A549 (cell line): ENCODE results near the gene CIART. TPM values are rescaled to one million over a fixed set of nuclear protein-coding genes. Genes with fewer than 3 reads are reported as not detected.
"Not testable (repeated sequence)": the region's sequence is repeated elsewhere in the genome, so short reads cannot be mapped to it uniquely, and the experiment has no call there.

ENCODE experiments used
- ATAC-seq, 2 experiments: fragments of 200-7000 bp in 1 of 2; fragments of >200 bp in 1 of 2; cut with Nextera tagmentation in 1 of 2; cut with Tn5 transposase in 1 of 2; 3 replicates each; pipeline versions ENCODE4 v1.8.0 to v1.9.1; 2018 to 2020; ENCODE audit warnings: mild to moderate bottlenecking in 1 of 2, moderate library complexity in 1 of 2
- CTCF ChIA-PET: fragments of 300-600 bp; sonication (Branson Sonifier 250); formaldehyde crosslinking; extraction: SDS; loops from one replicate; lab custom pipeline; 2021; ENCODE audit warnings: antibody characterized with exemption, inconsistent platforms; lab: Yijun Ruan, JAX
- POLR2A ChIA-PET: fragments of 350-600 bp; formaldehyde crosslinking; extraction: SDS; loops from one replicate; lab custom pipeline; 2021; ENCODE audit warnings: antibody characterized with exemption, inconsistent platforms; lab: Yijun Ruan, JAX
- DNase-seq, 2 experiments: peaks; one replicate each; pipeline versions ENCODE4 v3.0.0 to v3.0.0-alpha.2; 2011 to 2016; ENCODE audit warnings: low read depth in 1 of 2, low spot score in 1 of 2
- FAIRE-seq: peaks from 2 replicates; lab custom pipeline; 2011; peaks lifted over from hg19 to GRCh38; lab: Jason Lieb, UNC
- H3K27ac ChIP-seq, 2 experiments: fragments of >200 bp; sonication (Bioruptor Twin); formaldehyde crosslinking; 3 replicates each; pipeline ENCODE4 v1.5.1; 2016 to 2017
- H3K4me1 ChIP-seq: fragments of >200 bp; sonication (Bioruptor Twin); formaldehyde crosslinking; 3 replicates; pipeline ENCODE4 v1.6.1; 2016
- H3K4me2 ChIP-seq: fragments of >200 bp; sonication (Bioruptor Twin); formaldehyde crosslinking; 3 replicates; pipeline ENCODE4 v1.6.1; 2016
- H3K4me3 ChIP-seq: fragments of >200 bp; sonication (Bioruptor Twin); formaldehyde crosslinking; 3 replicates; pipeline ENCODE4 v1.5.1; 2016
- H3K9me3 ChIP-seq: fragments of >200 bp; sonication (Bioruptor Twin); formaldehyde crosslinking; 3 replicates; pipeline ENCODE4 v1.6.1; 2016
- BCL3 ChIP-seq: fragments of >200 bp; sonication (Bioruptor Twin); formaldehyde crosslinking; IDR thresholded peaks from 3 replicates; pipeline ENCODE4 v1.6.1; 2016
- BHLHE40 ChIP-seq: IDR thresholded peaks from 2 replicates; pipeline ENCODE4 v1.6.1; 2012; ENCODE audit warnings: low read depth, low read length, inconsistent platforms
- CBX2 ChIP-seq: fragments of 200-600 bp; sonication (generic); IDR thresholded peaks from 2 replicates; pipeline ENCODE4 v1.6.1; 2016; ENCODE audit warnings: low read depth, mild to moderate bottlenecking, borderline replicate concordance
- CEBPB ChIP-seq, 2 experiments: fragments of >200 bp in 1 of 2; sonication (Bioruptor Twin) in 1 of 2; formaldehyde crosslinking in 1 of 2; IDR thresholded peaks; 2 replicates each; pipeline ENCODE4 v1.6.1; 2012 to 2016
- CHD2 ChIP-seq: fragments of 150-350 bp; IDR thresholded peaks from 2 replicates; pipeline ENCODE4 v1.6.1; 2014; ENCODE audit warnings: low read length; ENCODE audit not compliant: partially characterized antibody
- CHD4 ChIP-seq: fragments of 200-600 bp; sonication (generic); IDR thresholded peaks from 2 replicates; pipeline ENCODE4 v1.6.1; 2016; ENCODE audit warnings: antibody characterized with exemption, mild to moderate bottlenecking, borderline replicate concordance
- CTCF ChIP-seq: fragments of >200 bp; sonication (Bioruptor Twin); formaldehyde crosslinking; IDR thresholded peaks from 3 replicates; pipeline ENCODE4 v1.5.1; 2016
- EHF ChIP-seq: fragments of 250-450 bp; sonication (Bioruptor Pico); IDR thresholded peaks from 2 replicates; pipeline ENCODE4 v1.5.0; 2020; ENCODE audit warnings: mild to moderate bottlenecking
- FOSL2 ChIP-seq, 2 experiments: fragments of 450-650 bp in 1 of 2; fragments of >200 bp in 1 of 2; sonication (Bioruptor Twin) in 1 of 2; formaldehyde crosslinking; IDR thresholded peaks; 2 replicates each; pipeline versions ENCODE4 v1.5.0 to v1.6.1; 2016 to 2020; ENCODE audit warnings: mild to moderate bottlenecking in 1 of 2, moderate library complexity in 1 of 2
- HOXA7 ChIP-seq: fragments of 250-450 bp; sonication (Bioruptor Pico); IDR thresholded peaks from 2 replicates; pipeline ENCODE4 v1.5.0; 2020; ENCODE audit warnings: mild to moderate bottlenecking, moderate library complexity
- HOXB13 ChIP-seq: fragments of 250-450 bp; sonication (Bioruptor Pico); IDR thresholded peaks from 2 replicates; pipeline ENCODE4 v1.5.0; 2020; ENCODE audit warnings: low read depth, mild to moderate bottlenecking, moderate library complexity
- JUNB ChIP-seq: fragments of >200 bp; sonication (Bioruptor Twin); formaldehyde crosslinking; IDR thresholded peaks from 2 replicates; pipeline ENCODE4 v1.6.1; 2016
- NFE2L2 ChIP-seq: fragments of 150-350 bp; conservative IDR thresholded peaks from 2 replicates; pipeline ENCODE4 v1.6.1; 2014; ENCODE audit warnings: low read length
- NPAS2 ChIP-seq: fragments of 250-450 bp; sonication (Bioruptor Pico); IDR thresholded peaks from 2 replicates; pipeline ENCODE4 v1.8.0; 2022; ENCODE audit warnings: mild to moderate bottlenecking, moderate library complexity, borderline replicate concordance
- PBX3 ChIP-seq: IDR thresholded peaks from 2 replicates; pipeline ENCODE4 v1.6.1; 2012
- RAD21 ChIP-seq, 2 experiments: fragments of >200 bp in 1 of 2; sonication (Bioruptor Twin) in 1 of 2; formaldehyde crosslinking in 1 of 2; IDR thresholded peaks in 1 of 2; conservative IDR thresholded peaks in 1 of 2; 2 replicates in 1 of 2; 3 replicates in 1 of 2; pipeline ENCODE4 v1.6.1; 2012 to 2018; ENCODE audit warnings: inconsistent platforms in 1 of 2
- USF2 ChIP-seq: fragments of 450-650 bp; IDR thresholded peaks from 2 replicates; pipeline ENCODE4 v1.6.1; 2014; ENCODE audit warnings: antibody characterized with exemption
- WGBS: methylation state at CpG from one replicate; pipeline ENCODE4 v1.1.6; 2017; ENCODE audit errors: missing lambda C conversion rate; 5-methylcytosine and 5-hydroxymethylcytosine counted together
- polyA plus RNA-seq, 4 experiments: library from polyadenylated mRNA; depleted of rRNA in 3 of 4; stranded (reverse); fragments of >200 nt; fragmentation: RNase III in 1 of 4; extraction: RNeasy Plus Mini Kit Qiagen cat#74134 plus additional on column Dnase treatment in 1 of 4; gene quantifications; 2 replicates in 3 of 4; 3 replicates in 1 of 4; pipeline ENCODE4 v1.2.3, GENCODE V29; 2011 to 2017

Gene CIART
- polyA plus RNA-seq, 2 of the 4 experiments (the other 2 are of a cell fraction) = 0.48 to 1.3 TPM

GRCh38 chr1:150236614-150237100 lies 45.7 kb upstream of the CIART start:
- FAIRE-seq (no peak), ATAC-seq (no peak), DNase-seq (peak in 1 of 2 experiments; percentile 82)
- H3K4me3 ChIP-seq = peak overlapping the region; percentile 77
- peak overlapping the region; percentile 76 for H3K4me2 ChIP-seq
- 63% methylated on average over 10 of the region's 10 CpGs for WGBS
- H3K27ac ChIP-seq = peak overlapping the region; percentile 65 to 81
- ChIA-PET POLR2A (interaction anchor here (1.0 kb wide), 1 partner anchor 127 kb away, joined by 3 read pairs; the partner anchor contains the start of gene RPRD2), CTCF (interaction anchor here (0.6 to 1.6 kb wide), 3 partner anchors 17 to 26 kb away, joined by 3 to 10 read pairs (median 4); no protein-coding TSS in a partner anchor)
- TF ChIP-seq HOXB13 (CRISPR knock-in tag) (0 out of 2 replicates have a peak, but pooled peaks have one; percentile 2), FOSL2 (IDR thresholded peaks at IDR 0.05) (no peak), FOSL2 (CRISPR knock-in tag; IDR thresholded peaks at IDR 0.05) (no peak), RAD21 (conservative IDR thresholded peaks at IDR 0.05 in 1 of 2, IDR thresholded peaks at IDR 0.05 in 1 of 2) (peak in 1 of 2 experiments; percentile 29; a peak in 1 of 5 replicates), CTCF (peak; percentile 6; the same call in 2 of the 3 replicates)
- peaks cover 15% of the 10 kb centered on the region for H3K4me1 ChIP-seq
- no peaks in the 10 kb centered on the region for H3K9me3 ChIP-seq

GRCh38 chr1:150237176-150237575 lies 45.2 kb upstream of the CIART start:
- peaks cover 15% of the 10 kb centered on the region for H3K4me1 ChIP-seq
- H3K27ac ChIP-seq = peak overlapping the region in 1 of 2 experiments; percentile 81; a peak in 3 of 6 replicates
- 85% methylated on average over 13 of the region's 13 CpGs for WGBS
- POLR2A ChIA-PET, FAIRE-seq, ATAC-seq, H3K9me3 ChIP-seq, H3K4me3 ChIP-seq, DNase-seq: not testable (repeated sequence)
- CTCF ChIA-PET = interaction anchor here (1.5 to 1.6 kb wide), 2 partner anchors 16 to 18 kb away, joined by 3 to 10 read pairs; no protein-coding TSS in a partner anchor
- peak overlapping the region; percentile 76; the same call in 1 of the 3 replicates for H3K4me2 ChIP-seq

- WGBS = 93% methylated on average over 18 of the region's 21 CpGs
- ChIA-PET POLR2A (no interaction called here), CTCF (interaction anchor here (1.5 to 1.6 kb wide), 2 partner anchors 16 to 17 kb away, joined by 3 to 10 read pairs; no protein-coding TSS in a partner anchor)
Measured at GRCh38 chr1:150237746-150238145, 44.6 kb upstream of the CIART start.

More at GRCh38 chr1:150237746-150238145, 44.6 kb upstream of the CIART start:
- no peak for FAIRE-seq
- H3K9me3 ChIP-seq = no peaks in the 10 kb centered on the region
- peaks cover 15% of the 10 kb centered on the region for H3K4me1 ChIP-seq
- ATAC-seq = no peak
- H3K27ac ChIP-seq = no peak overlapping the region
- H3K4me2 ChIP-seq = no peak overlapping the region
- no peak for DNase-seq
- no peak for TF ChIP-seq PBX3
- no peak for TF ChIP-seq HOXA7 (CRISPR knock-in tag)
- TF ChIP-seq EHF = no peak
- no peak for TF ChIP-seq FOSL2 (IDR thresholded peaks at IDR 0.05)
- no peak for TF ChIP-seq FOSL2 (CRISPR knock-in tag; IDR thresholded peaks at IDR 0.05)
- TF ChIP-seq JUNB = no peak
- no peak for TF ChIP-seq BCL3
- no peak for TF ChIP-seq BHLHE40
- no peak for TF ChIP-seq CEBPB (IDR thresholded peaks at IDR 0.05)
- no peak for TF ChIP-seq NPAS2 (CRISPR knock-in tag)
- no peak for TF ChIP-seq CHD4
- TF ChIP-seq NFE2L2 = no peak
- no peak for TF ChIP-seq USF2
- no peak for TF ChIP-seq CBX2
- no peak for TF ChIP-seq CHD2
- no peak overlapping the region for H3K4me3 ChIP-seq
